NT2/D1 (cell line): ENCODE results near the gene KIAA1191.

ENCODE experiments used
- YY1 ChIP-seq: IDR thresholded peaks from 2 replicates; pipeline ENCODE4 v1.6.1; 2011; ENCODE audit not compliant: insufficient read length, insufficient read depth
- ZNF274 ChIP-seq: IDR thresholded peaks from 2 replicates; pipeline ENCODE4 v1.6.1; 2011; ENCODE audit warnings: mild to moderate bottlenecking, low read depth, low read length

DNA sequence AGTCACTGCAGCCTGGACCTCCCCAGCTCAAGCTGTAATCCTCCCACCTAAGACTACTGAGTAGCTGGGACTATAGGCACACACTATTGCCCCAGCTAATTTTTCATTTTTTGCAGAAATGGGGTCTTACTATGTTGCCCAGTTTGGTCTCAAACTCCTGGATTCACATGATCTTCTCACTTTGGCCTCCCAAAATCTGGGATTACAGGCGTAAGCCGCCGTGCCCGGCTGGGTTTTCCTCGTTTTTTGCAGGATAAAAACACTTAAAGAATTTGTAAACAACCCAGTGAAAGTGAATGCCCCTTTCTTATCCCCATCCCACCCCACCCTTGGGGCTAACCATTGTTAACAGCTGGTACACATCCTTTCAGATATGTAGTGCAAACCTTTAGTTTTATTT lies 47.0 kb upstream of the KIAA1191 start:
- TF ChIP-seq YY1 = no peak
- no peak for TF ChIP-seq ZNF274
